Measurements from ENCODE around the gene C16orf87.
"Not testable (repeated sequence)": the region's sequence is repeated elsewhere in the genome, so short reads cannot be mapped to it uniquely, and the experiment has no call there.

Gene C16orf87

DNA sequence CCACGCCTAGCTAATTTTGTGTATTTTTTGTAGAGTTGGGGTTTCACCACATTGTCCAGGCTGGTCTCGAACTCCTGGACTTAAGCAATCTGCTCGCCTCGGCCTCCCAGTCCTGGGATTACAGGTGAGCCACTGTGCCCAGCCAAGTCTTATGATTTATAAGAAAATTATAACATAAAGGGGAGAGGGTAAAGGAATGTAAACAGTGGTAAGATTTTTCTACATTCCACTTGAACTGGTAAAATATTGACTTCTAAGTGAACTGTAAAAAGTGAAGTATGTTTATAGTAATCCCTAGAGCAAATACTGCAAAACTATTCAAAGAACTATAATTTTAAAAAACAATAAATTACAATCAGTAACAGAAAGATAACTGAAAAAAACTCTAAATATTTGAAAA lies 33.5 kb downstream of the C16orf87 start:
- DNase-seq: no peak

DNA sequence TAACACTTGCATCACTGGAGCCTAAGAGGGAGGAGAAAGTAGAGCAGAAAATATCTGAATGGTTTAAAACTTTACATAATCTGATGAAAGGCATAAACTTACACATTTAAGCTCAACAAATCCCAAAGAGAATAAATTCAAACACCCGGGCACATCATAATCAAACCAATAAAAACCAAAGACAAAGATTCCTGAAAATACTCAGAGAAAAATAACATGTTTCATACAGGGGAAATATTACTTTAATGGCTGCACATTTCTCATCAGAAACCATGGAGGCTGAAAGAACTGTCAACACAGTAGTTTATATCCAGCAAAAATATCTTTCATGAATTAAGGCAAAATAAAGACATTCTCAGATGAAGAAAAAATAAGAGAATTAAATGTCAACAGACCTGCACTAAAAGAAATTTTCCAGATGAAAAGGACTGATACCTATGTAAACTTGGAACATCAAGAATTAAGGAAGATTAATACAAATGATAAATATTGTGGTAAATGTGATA lies 34.2 kb downstream of the C16orf87 start:
- DNase-seq: no peak

DNA sequence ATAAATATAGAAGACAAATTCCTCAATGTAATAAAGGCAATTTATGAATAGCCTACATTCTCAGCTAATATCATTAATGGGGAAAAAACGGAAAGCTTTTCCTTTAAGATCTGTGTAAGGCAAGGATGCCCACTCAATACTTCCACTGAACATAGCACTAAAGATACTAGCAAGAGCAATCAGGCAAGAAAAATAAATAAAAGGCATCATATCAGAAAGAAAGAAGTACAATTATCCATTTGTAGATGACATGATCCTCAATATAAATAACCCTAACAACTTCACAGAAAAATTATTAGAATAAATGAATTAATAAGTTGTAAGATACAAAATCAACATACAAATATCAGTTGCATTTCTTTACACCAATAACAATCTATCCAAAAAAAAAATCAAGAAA lies 37.1 kb downstream of the C16orf87 start:
- no peak for DNase-seq

DNA sequence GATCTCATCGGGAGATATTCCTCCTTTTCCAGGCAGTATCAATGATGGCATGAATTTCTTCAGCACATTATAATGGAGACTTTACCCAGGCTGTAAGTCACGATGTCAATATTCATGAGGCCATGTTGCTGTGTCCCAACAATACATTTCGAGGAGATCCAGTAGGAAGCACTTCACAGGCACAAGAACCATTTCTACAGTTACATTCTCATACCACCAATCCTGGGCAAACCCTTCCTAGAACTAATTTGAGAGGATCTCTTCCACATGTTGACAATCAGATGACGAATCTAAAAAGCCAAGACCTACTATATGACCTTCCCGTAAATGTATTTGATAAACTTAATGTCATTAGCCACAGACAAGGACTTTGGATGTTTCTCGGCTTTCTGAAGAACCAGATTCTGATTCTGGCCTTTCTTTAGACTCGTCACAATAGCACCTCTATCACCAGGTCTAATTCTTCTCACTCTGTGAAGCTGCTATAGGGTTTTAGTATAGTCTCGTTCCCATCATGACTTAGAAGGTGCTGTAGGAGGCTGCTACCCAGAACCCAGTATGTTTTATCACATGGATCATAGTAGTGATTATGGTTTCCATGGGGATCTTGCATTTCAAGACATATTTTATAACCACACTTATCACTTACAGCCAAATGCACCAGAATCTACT lies 40.2 kb downstream of the C16orf87 start:
- no peak for DNase-seq

DNA sequence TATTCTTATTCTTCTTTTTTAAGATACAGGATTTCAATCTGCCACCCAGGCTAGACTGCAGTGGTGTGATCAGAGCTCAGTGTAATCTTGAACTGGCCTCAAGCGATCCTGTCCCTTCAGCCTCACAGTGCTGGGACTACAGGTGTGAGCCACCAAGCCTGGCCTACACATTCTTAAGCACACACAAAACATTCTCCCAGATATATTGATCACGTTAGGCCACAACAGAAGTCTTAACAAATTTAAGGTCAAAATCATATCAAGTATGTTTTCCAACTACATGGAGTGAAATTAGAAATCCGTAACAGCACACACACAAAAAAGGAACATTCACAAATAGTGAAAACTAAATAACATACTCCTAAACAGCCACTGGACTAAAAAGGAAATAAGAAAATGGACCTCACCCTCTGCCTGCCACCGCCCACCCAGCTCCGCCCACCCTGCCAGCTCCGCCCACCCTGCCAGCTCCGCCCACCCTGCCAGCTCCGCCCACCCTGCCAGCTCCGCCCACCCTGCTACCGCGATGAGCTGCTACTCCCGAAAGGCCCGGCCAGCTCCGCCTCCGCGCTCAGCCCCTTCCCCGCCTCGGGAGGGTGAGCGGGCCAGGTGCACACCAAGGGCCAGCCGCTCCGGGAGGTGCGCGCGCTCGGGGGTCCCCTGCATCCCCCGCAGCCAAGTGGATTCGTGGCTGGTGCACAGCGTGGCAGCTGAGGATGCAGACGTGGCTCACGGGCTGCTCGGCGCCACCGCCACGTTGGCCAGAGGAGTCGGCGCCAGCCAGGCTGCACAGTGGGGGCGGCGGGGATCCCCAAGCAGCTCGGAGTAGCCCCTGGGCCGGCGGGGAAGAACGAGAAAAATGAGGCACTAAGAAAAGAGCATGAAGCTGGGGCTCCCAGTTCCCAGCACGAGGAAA lies 41.2 kb downstream of the C16orf87 start:
- peak; percentile 73 for DNase-seq

DNA sequence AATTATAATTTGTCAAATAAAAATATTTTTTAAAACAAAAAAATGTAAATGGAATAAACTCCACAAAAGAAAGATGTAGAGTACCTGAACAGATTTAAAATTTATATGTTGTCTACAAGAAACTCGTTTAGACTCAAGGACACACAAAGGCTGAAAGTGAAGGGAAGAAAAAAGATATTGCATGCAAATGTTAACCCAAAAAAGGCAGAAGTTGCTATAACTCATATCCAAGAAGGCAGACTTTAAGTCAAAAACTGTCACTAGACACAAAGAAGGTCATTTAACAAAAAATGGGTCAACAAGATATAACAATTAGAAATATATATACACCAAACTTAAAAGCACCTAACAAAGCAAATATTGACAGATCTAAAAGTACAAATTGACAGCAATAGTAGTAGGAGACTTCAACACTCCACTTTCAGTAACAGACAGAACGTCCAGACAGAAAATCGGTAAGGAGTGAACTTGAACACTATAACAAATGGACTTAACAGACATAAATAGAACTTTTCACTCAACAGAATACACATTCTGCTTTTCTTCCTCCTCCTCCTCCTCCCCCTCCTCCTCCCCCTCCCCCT lies 42.0 kb downstream of the C16orf87 start:
- DNase-seq: no peak

DNA sequence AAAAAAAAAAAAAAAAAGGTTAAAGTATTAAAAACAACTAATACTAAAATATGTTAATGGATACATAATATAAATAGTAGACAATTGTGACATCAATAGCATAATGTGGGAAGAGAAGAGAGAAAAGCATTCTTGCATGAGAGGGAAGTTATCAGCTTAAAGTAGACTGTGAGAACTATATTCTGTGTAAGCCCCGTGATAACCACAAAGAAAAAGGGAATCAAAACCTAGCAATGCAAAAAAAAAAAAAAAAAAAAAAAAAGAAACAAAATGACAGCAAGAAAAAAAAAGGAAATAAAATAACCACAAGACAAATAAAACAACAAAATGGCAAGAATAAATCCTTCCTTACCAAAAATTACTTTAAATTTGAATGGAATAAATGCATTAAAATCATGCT lies 43.1 kb downstream of the C16orf87 start:
- no peak for DNase-seq

DNA sequence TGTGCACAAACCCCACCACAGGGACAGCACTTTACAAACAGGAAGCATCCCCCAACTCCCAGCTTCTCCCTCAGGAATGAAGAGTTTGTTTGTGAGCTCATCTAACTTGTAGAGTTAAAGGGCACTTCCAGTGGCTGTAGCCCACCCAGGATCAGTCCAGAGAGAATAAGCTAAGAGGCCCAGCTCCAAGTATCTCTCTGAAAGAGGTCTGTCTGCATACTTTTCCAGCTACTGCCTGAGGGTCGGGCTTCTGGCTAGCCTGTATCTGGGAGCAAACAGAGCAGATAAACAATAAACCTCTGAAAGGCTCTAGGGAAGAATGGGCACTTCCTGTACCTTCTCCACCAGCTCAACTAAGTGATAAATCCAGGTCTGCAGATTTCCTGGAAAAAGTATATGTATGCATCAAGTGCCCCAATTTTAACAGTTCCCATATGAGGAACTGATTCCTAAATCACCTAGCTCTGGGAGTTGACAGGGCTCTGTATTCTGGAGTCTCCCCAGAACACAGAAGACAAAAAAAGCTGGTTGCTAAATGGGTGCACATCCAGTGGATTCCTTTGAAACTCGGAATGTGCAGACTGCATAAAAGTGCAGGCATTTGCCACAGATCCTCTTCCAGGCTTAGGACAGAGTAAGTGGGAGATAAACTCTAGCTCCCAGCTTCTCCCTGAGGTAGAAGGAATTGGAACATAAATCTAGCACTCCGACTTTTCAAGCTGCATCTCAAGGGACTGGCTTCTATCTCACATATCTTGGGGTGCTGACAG lies 45.7 kb downstream of the C16orf87 start:
- DNase-seq: no peak

DNA sequence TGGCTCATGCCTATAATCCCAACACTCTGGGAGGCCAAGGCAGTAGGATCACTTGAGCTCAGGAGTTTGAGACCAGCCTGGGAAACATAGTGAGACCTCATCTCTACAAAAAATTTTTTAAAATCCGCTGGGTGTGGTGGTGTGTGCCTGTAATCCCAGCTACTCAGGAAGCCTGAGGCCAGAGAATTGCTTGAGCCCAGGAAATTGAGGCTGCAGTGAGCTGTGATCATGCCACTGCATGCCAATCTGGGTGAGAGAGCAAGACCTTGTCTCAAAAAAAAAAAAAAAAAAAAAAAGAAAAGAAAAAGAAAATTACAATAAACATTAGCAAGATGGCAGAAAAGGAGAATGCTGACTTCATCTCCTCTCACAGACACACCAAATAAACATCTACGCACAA lies 46.4 kb downstream of the C16orf87 start:
- not testable (repeated sequence) for DNase-seq

DNA sequence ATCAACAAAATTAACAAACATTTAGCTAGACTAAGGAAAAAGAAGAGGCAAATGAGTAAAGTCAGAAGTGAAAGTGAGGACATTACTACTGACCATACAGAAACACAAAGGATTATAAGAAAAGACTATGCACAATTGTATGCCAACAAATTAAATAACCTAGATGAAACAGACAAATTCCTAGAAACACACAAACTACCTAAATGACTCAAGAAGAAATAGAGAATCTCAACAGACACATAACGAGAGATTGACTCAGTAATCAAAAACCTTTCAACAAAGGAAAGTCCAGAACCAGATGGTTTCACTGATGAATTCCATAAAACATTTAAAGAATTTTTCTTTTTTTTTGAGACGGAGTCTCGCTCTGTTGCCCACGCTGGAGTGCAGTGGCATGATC lies 47.2 kb downstream of the C16orf87 start:
- DNase-seq: no peak

DNA sequence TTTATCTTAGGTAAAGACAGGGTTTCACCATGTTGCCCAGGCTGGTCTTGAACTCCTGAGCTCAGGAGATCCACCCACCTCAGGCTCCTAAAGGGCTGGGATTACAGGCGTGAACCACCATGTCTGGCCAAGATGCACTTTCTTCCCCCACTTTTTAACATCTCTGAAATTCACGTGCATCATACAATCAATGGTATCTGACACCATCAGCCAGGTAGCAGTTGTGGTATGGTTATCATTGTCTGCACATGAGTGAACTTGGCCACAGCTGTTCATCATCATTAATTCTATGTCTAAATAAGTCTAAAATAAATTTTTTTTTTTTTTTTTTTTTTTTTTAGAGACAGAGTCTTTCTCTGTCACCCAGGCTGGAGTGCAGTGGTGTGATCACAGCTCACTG lies 48.7 kb downstream of the C16orf87 start:
- no peak for DNase-seq

DNA sequence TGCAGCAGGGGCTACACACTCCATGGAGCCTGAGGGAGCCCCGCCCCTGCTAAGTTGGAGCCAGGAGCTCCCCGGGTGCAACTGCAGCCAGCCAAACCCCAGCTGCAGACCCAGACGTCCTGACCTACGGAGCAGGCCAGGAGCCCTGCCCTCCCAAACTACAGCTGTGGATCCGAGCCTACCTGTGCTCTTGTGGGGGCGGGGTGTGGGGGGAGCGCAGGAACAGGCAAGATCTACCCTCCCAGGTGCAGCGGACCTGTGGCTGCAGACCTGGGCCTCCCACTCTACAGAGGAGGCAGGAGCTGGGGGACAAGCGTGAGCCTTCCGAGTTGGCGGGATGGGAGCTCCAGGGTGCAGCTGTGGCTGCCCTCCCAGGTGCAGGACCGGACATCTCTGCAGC lies 53.2 kb downstream of the C16orf87 start:
- no peak for DNase-seq

DNA sequence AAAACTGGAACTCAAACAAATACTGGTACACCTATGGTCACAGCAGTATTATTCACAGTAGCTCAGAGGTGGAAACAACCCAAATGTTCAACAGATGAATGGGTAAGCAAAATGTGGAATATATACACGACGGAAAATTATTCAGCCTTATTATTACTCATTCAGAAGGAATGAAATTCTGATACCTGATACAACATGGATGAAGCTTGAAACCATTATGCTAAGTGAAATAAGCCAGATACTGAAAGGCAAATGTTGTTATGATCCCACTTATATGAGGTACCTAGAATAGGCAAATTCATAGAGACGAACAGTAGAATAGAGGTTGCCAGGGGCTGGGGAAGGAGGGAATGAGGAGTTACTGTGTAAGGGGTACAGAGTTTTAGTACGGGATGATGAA lies 55.8 kb downstream of the C16orf87 start:
- no peak for DNase-seq

DNA sequence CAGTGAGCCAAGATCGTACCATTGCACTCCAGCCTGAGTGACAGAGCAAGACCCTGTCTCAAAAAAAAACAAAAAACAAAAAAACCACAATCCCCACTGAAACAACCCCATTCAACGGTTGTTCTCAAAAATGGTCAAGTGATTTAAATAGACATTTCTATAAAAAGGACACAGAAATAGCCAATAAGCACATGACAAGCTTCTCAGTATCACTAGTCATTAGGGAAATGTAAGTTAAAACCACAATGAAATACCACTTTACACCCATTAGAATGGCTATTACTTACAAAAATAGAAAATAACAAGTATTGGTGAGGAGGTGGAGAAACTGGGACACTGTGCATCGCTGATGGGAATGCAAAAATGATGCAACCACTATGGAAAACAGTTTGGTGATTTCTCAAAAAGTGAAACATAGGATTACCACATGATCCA lies 56.2 kb downstream of the C16orf87 start:
- DNase-seq: no peak

DNA sequence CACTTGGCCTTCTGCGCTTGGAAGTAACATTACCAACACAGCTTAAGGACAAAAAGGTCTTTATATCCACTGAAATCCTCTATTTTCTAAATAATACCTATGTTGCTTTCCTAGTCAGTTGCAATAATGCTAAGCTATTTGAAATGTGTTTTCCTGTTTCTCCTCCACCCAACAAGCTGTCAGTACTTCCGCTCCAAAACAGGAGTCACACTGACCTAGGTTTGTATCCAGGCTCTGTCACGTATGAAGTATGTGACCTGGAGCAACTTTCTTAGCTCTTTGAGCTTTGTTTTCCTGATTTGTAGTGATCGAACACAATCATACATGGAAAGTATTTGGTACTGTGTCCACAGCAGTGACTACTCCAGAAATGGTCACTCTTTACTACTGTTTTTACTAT lies 58.5 kb downstream of the C16orf87 start:
- DNase-seq: no peak

DNA sequence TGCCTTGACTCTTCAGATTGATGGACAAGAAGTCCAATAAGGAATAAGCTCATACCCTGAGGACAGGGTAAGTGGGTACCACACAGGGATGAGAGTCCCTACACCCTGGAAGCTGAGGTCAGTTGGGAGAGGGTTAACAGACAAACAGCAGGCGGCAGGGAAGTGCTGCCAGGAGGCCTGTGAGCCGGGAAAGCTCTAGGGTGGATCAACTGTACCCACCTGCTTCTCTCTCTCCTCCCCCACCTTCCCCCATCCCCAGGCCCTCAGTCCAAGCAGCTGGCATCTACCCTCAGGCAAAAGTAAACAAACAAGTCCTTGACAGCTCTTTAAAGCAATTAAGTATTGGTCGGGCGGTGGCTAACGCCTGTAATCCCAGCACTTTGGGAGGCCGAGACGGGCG lies 62.2 kb downstream of the C16orf87 start:
- no peak for DNase-seq

DNA sequence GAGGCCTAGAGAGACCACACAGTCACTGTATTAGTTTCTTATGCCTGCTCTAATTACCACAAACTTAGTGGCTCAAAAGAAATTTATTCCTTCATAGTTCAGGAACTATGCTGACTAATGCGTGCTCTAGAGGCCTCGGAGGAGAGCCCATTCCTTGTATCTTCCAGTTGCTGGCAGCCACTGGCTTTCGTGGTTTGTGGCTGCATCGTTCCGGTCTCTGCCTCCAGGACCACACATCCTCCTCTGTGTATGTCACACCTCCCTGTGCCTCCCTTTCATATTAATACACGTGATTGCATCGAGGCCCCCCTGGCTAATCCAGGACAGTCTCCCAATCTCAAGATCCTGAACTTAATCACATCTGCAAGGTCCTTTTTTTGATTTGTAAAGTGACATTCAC lies 65.9 kb downstream of the C16orf87 start:
- DNase-seq: no peak

DNA sequence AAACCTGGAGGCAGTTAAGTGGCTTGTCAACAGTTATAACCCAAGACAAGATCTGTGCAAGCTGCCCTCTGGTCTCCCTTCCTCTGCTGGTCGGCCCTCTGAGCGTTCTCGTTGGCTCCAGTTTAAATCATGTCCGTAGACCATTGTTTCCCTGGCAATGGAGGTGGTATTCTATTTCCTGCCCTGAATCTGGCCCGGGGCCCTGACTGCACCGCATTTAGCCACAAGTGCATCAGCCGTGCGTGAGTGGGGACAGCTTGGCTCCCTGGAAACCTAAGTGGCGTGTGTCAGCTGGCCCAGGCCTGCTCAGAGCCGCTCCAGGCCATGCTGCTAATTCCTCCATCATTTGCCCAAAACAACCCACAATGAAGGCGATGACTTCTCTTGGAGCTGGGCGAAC lies 67.8 kb downstream of the C16orf87 start:
- no peak for DNase-seq

DNA sequence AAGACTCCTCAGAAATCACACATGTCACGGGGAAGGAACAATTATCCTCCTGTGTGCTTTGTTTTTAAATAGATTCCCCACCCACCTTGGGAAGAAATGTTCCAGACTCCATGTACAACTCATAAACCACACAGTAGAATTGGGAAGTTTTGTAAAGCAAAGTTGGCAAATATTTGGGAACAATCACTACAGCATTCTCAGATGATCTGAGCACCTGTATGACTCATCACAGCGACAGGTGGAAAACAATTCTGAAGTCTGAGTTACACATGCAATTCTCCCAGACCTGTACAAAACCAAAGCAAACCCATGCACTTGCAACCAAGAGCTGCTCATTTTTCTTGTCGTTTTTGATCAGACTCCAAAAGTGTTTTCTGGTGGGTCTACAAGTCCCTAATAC lies 68.4 kb downstream of the C16orf87 start:
- DNase-seq: no peak

DNA sequence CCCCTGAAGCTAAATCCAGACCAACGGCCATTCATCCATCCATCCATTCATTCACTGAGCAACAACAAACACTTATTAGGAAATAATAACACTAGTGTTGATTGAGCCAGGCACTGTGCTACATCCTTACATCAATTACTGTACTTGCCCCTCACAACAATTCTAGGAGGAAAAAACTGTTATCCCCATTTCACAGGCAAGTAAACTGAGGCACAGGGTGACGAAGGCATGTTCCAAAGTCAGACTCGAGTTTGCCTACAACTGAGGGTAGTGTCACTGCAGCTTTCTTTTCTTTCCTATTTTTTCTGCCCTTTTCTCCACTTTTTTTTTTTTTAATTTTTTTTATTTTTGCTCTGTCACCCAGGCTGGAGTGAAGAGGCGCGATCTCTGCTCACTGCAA lies 71.7 kb downstream of the C16orf87 start:
- no peak for DNase-seq

DNA sequence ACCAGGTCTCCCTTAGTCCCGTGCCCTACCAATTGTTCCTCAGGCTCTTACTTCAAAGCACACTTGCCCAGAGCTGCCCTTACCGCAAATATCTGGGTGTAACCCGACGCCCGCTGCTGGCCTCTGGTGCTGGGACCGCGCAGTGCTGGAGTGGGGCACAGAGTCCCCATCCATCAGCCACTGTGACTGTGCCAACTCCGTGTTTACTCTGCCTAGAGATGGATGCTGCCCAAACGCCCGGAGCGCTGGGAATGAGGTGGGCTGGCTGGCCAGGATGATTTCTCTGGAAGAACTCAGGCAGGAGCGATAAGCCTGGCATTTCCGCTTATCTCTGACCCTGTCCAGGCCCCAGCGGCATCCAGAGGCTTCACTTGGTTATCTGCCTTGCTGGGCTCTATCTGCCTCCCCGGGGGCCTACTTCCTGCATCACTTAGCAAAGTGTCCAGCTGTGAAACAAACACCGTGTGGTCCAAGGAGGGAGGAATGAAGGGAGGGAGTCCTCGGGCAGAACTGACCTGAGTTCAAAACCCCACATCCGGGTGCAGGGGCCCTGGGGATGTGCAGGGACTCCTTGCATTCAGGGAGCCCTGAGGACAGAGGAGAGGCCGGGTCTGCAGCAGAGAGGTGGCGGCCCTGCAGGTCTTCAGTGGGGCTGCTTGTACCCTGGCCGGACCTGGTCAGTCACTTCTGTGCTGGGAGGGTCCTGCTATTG lies 73.5 kb downstream of the C16orf87 start:
- no peak for DNase-seq

DNA sequence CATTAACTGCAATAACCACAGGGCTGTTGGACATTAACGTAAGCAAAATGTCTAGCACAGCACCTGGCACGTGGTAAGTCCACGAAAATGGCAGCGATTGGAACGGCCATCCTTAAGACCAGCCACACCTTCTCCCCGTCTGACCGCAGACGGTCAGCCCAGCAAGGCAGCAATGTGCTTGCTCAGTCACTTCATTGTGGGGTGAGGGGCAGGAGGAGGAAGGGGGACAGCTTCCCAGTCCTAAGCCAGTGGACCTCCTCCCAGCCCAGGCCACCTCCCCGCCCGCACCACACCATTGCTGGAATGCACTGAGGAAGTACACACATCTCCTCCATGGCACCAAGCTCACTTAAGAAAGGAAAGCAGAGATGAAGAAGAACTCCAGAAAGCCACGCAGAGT lies 74.2 kb downstream of the C16orf87 start:
- no peak for DNase-seq

All from activated CD4-positive, alpha-beta T cell treated with anti-CD3 and anti-CD28 coated beads, Interleukin-2, amount 50 U/mL, for 1 hour (primary cell).